HepG2 (cell line): ENCODE results near the gene TMIGD2. TPM values are rescaled to one million over a fixed set of nuclear protein-coding genes. Genes with fewer than 3 reads are reported as not detected.
A peak's percentile ranks its signal among the peaks of the same experiment; 100 is the strongest.

Experiments
- ATF7-NPFF ChIP-seq: sonication (generic); formaldehyde crosslinking; IDR thresholded peaks from 2 replicates; pipeline ENCODE4 v1.8.1; 2023; ENCODE audit warnings: mild to moderate bottlenecking, low read depth, missing genetic modification reagents, moderate library complexity
- EP300 ChIP-seq, 3 experiments: sonication (generic) in 1 of 3; formaldehyde crosslinking in 1 of 3; IDR thresholded peaks; 2 replicates each; pipeline versions ENCODE4 v1.5.1 to v1.6.1; 2011 to 2020; ENCODE audit warnings: low read depth in 2 of 3, low read length in 2 of 3, borderline replicate concordance in 1 of 3, improper control_type of control experiment in 1 of 3, mild to moderate bottlenecking in 1 of 3, missing genetic modification reagents in 1 of 3, moderate library complexity in 1 of 3
- KLF9 ChIP-seq: IDR thresholded peaks from 2 replicates; pipeline ENCODE4 v1.6.1; 2016; ENCODE audit warnings: low read depth
- MIER3 ChIP-seq: IDR thresholded peaks from 2 replicates; pipeline ENCODE4 v1.6.1; 2016; ENCODE audit warnings: missing compliant biosample characterization, borderline replicate concordance
- NRL ChIP-seq: sonication (generic); formaldehyde crosslinking; IDR thresholded peaks from 2 replicates; pipeline ENCODE4 v1.5.0; 2020; ENCODE audit warnings: missing genetic modification reagents, mild to moderate bottlenecking, moderate library complexity, borderline replicate concordance
- POLR2A ChIP-seq, 2 experiments: IDR thresholded peaks; 2 replicates each; pipeline ENCODE4 v1.6.1; 2011; ENCODE audit warnings: low read depth in 2 of 2, low read length in 2 of 2, mild to moderate bottlenecking in 1 of 2, moderate library complexity in 1 of 2; ENCODE audit not compliant: insufficient read depth in 1 of 2
- RFX3 ChIP-seq: IDR thresholded peaks from 2 replicates; pipeline ENCODE4 v1.6.1; 2016; ENCODE audit warnings: missing biosample characterization, missing genetic modification reagents
- RFXANK ChIP-seq: IDR thresholded peaks from 2 replicates; pipeline ENCODE4 v1.6.1; 2016
- SALL2 ChIP-seq: sonication (generic); formaldehyde crosslinking; IDR thresholded peaks from 2 replicates; pipeline ENCODE4 v1.8.1; 2023; ENCODE audit warnings: mild to moderate bottlenecking, missing genetic modification reagents, inconsistent platforms
- THYN1 ChIP-seq: sonication (generic); formaldehyde crosslinking; IDR thresholded peaks from 2 replicates; pipeline ENCODE4 v1.8.1; 2023; ENCODE audit warnings: low read depth, mild to moderate bottlenecking, moderate library complexity, missing genetic modification reagents, borderline replicate concordance
- ZNF253 ChIP-seq: sonication (generic); formaldehyde crosslinking; IDR thresholded peaks from 2 replicates; pipeline ENCODE4 v1.8.0; 2022; ENCODE audit warnings: mild to moderate bottlenecking, missing genetic modification reagents, borderline replicate concordance
- ZNF260 ChIP-seq: sonication (generic); formaldehyde crosslinking; IDR thresholded peaks from 2 replicates; pipeline ENCODE4 v1.4.0; 2020; ENCODE audit warnings: missing genetic modification reagents, low read depth, mild to moderate bottlenecking, borderline replicate concordance
- ZNF460 ChIP-seq: sonication (generic); formaldehyde crosslinking; IDR thresholded peaks from 2 replicates; pipeline ENCODE4 v1.5.1; 2020; ENCODE audit warnings: missing genetic modification reagents, mild to moderate bottlenecking, borderline replicate concordance
- ZSCAN25 ChIP-seq: sonication (generic); formaldehyde crosslinking; IDR thresholded peaks from 2 replicates; pipeline ENCODE4 v1.8.0; 2022; ENCODE audit warnings: mild to moderate bottlenecking, missing genetic modification reagents
- ZSCAN9 ChIP-seq: IDR thresholded peaks from 2 replicates; pipeline ENCODE4 v1.6.1; 2016; ENCODE audit warnings: borderline replicate concordance
- polyA plus RNA-seq, 8 experiments: library from polyadenylated mRNA; depleted of rRNA in 3 of 8; stranded (reverse) in 7 of 8; unstranded in 1 of 8; fragments of >200 nt; fragmentation: Illumina TruSeq in 4 of 8; extraction: Trizol in 4 of 8; gene quantifications; 2 replicates each; pipeline versions ENCODE4 v1.2.1 to v1.2.3, GENCODE V29; 2011 to 2016; ENCODE audit warnings: low read depth in 4 of 8, missing spikeins in 1 of 8, mixed read lengths in 1 of 8; ENCODE audit not compliant: insufficient read depth in 1 of 8
- total RNA-seq, 5 experiments: library from RNA; depleted of rRNA; stranded (reverse); fragments of >200 nt; fragmentation: Illumina TruSeq; extraction: Trizol; gene quantifications; 2 replicates each; pipeline ENCODE4 v1.2.3, GENCODE V29; 2016; ENCODE audit warnings: low read depth in 1 of 5
- TF ChIP-seq, protein P1 (sequence below): sonication (generic); formaldehyde crosslinking; IDR thresholded peaks from 2 replicates; pipeline ENCODE4 v1.4.0; 2020; ENCODE audit warnings: mild to moderate bottlenecking, missing genetic modification reagents
- TF ChIP-seq, protein P2 (sequence below): sonication (generic); formaldehyde crosslinking; IDR thresholded peaks from 2 replicates; pipeline ENCODE4; 2020; ENCODE audit warnings: missing genetic modification reagents, mild to moderate bottlenecking, borderline replicate concordance
- TF ChIP-seq, protein P3 (sequence below): sonication (generic); formaldehyde crosslinking; IDR thresholded peaks from 2 replicates; pipeline ENCODE4 v1.9.0; 2022; ENCODE audit warnings: low read depth, missing genetic modification reagents
- TF ChIP-seq, protein P4 (sequence below): sonication (generic); formaldehyde crosslinking; IDR thresholded peaks from 2 replicates; pipeline ENCODE4 v1.8.0; 2022; ENCODE audit warnings: missing genetic modification reagents, mild to moderate bottlenecking, moderate library complexity, borderline replicate concordance
- TF ChIP-seq, protein P5 (sequence below): sonication (generic); formaldehyde crosslinking; IDR thresholded peaks from 2 replicates; pipeline ENCODE4 v1.5.1; 2020; ENCODE audit warnings: missing genetic modification reagents, mild to moderate bottlenecking, borderline replicate concordance
- TF ChIP-seq, protein P6 (sequence below): sonication (generic); formaldehyde crosslinking; IDR thresholded peaks from 2 replicates; pipeline ENCODE4 v1.4.0; 2020; ENCODE audit warnings: missing genetic modification reagents, low read depth, mild to moderate bottlenecking, borderline replicate concordance

The TMIGD2 gene
- total and polyA plus RNA-seq, 2 of the 13 experiments (the other 11 are each of a cell fraction or from before 2014, with no cell fraction given), result 0.11 to 1.0 TPM

DNA sequence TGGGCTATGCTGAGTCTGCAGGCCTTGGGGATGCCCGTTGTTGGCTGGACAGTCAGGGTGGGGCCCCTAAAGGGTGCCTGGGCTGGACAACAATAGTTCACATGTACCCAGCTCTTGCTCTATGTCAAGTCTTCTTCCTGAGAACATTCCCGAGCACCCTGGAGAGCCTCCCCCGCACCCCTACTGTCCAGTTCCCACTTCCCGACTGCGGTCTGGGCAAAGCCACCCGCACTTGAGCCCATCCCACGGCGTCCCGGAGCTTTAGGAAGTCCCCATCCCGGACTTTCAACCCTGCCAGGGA is 40.1 kb upstream of the TMIGD2 start (continued):
- TF ChIP-seq ZNF253, result 0 out of 2 replicates have a peak, but pooled peaks have one; percentile 35
- TF ChIP-seq, protein P1, sequence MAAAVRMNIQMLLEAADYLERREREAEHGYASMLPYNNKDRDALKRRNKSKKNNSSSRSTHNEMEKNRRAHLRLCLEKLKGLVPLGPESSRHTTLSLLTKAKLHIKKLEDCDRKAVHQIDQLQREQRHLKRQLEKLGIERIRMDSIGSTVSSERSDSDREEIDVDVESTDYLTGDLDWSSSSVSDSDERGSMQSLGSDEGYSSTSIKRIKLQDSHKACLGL (CRISPR knock-in tag), result no peak
- no peak for TF ChIP-seq ZSCAN25 (CRISPR knock-in tag)
- TF ChIP-seq, protein P2, sequence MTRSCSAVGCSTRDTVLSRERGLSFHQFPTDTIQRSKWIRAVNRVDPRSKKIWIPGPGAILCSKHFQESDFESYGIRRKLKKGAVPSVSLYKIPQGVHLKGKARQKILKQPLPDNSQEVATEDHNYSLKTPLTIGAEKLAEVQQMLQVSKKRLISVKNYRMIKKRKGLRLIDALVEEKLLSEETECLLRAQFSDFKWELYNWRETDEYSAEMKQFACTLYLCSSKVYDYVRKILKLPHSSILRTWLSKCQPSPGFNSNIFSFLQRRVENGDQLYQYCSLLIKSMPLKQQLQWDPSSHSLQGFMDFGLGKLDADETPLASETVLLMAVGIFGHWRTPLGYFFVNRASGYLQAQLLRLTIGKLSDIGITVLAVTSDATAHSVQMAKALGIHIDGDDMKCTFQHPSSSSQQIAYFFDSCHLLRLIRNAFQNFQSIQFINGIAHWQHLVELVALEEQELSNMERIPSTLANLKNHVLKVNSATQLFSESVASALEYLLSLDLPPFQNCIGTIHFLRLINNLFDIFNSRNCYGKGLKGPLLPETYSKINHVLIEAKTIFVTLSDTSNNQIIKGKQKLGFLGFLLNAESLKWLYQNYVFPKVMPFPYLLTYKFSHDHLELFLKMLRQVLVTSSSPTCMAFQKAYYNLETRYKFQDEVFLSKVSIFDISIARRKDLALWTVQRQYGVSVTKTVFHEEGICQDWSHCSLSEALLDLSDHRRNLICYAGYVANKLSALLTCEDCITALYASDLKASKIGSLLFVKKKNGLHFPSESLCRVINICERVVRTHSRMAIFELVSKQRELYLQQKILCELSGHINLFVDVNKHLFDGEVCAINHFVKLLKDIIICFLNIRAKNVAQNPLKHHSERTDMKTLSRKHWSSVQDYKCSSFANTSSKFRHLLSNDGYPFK (CRISPR knock-in tag), result 0 out of 2 replicates have a peak, but pooled peaks have one; percentile 50
- no peak for TF ChIP-seq SALL2 (CRISPR knock-in tag)
- TF ChIP-seq ZNF460 (CRISPR knock-in tag), result peak; percentile 14; the same call in 1 of the 2 replicates
- no peak for TF ChIP-seq MIER3
- TF ChIP-seq, protein P3, sequence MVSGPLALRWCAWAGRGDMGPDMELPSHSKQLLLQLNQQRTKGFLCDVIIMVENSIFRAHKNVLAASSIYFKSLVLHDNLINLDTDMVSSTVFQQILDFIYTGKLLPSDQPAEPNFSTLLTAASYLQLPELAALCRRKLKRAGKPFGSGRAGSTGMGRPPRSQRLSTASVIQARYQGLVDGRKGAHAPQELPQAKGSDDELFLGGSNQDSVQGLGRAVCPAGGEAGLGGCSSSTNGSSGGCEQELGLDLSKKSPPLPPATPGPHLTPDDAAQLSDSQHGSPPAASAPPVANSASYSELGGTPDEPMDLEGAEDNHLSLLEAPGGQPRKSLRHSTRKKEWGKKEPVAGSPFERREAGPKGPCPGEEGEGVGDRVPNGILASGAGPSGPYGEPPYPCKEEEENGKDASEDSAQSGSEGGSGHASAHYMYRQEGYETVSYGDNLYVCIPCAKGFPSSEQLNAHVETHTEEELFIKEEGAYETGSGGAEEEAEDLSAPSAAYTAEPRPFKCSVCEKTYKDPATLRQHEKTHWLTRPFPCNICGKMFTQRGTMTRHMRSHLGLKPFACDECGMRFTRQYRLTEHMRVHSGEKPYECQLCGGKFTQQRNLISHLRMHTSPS (CRISPR knock-in tag), result 0 out of 2 replicates have a peak, but pooled peaks have one; percentile 25
- no peak for TF ChIP-seq KLF9 (CRISPR knock-in tag)
- TF ChIP-seq, protein P4, sequence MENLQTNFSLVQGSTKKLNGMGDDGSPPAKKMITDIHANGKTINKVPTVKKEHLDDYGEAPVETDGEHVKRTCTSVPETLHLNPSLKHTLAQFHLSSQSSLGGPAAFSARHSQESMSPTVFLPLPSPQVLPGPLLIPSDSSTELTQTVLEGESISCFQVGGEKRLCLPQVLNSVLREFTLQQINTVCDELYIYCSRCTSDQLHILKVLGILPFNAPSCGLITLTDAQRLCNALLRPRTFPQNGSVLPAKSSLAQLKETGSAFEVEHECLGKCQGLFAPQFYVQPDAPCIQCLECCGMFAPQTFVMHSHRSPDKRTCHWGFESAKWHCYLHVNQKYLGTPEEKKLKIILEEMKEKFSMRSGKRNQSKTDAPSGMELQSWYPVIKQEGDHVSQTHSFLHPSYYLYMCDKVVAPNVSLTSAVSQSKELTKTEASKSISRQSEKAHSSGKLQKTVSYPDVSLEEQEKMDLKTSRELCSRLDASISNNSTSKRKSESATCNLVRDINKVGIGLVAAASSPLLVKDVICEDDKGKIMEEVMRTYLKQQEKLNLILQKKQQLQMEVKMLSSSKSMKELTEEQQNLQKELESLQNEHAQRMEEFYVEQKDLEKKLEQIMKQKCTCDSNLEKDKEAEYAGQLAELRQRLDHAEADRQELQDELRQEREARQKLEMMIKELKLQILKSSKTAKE (CRISPR knock-in tag), result no peak
- TF ChIP-seq ZNF260 (CRISPR knock-in tag), result no peak
- TF ChIP-seq THYN1 (CRISPR knock-in tag), result no peak
- TF ChIP-seq, protein P5, sequence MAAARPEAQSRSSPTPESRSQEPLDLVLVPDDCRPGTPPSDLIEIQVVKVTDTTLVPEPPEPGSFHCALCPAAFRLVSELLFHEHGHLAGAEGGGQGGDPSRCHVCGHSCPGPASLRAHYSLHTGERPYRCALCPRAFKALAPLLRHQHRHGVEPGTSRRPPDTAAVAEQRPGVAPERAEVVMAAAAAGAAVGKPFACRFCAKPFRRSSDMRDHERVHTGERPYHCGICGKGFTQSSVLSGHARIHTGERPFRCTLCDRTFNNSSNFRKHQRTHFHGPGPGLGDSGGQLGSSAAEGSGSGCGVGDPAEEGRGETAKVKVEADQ (CRISPR knock-in tag), result no peak
- 0 out of 2 replicates have a peak, but pooled peaks have one; percentile 11 for TF ChIP-seq RFX3 (CRISPR knock-in tag)
- no peak for TF ChIP-seq ATF7-NPFF (CRISPR knock-in tag)
- peak in 1 of 2 experiments; percentile 72; a peak in 1 of 4 replicates for TF ChIP-seq POLR2A (IDR thresholded peaks at IDR 0.05; ENCODE audit: insufficient read depth in 1 of 2, low read depth in 2 of 2, low read length in 2 of 2)
- 0 out of 2 replicates have a peak, but pooled peaks have one; percentile 14 for TF ChIP-seq NRL (CRISPR knock-in tag)
- TF ChIP-seq, protein P6, sequence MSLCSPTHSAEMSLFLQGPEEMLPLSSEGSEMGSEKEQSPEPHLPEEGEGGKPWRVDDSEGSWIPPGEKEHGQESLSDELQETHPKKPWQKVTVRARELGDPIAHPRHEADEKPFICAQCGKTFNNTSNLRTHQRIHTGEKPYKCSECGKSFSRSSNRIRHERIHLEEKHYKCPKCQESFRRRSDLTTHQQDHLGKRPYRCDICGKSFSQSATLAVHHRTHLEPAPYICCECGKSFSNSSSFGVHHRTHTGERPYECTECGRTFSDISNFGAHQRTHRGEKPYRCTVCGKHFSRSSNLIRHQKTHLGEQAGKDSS (CRISPR knock-in tag), result no peak
- TF ChIP-seq ZSCAN9 (CRISPR knock-in tag), result peak; percentile 83; the same call in 1 of the 2 replicates
- no peak for TF ChIP-seq EP300 (IDR thresholded peaks at IDR 0.05; ENCODE audit: low read depth in 2 of 2, low read length in 2 of 2)
- TF ChIP-seq EP300 (CRISPR knock-in tag; IDR thresholded peaks at IDR 0.05; ENCODE audit: borderline replicate concordance), result 0 out of 2 replicates have a peak, but pooled peaks have one; percentile 46
- no peak for TF ChIP-seq RFXANK (CRISPR knock-in tag)
